ENCODE data around the gene PAX7. TPM values are rescaled to one million over a fixed set of nuclear protein-coding genes. Genes with fewer than 3 reads are reported as not detected.

Gene PAX7
- total RNA-seq, 1 experiment from 2014 or later, result 0.07 TPM

GRCh38 chr1:18670121-18670867 is 39.6 kb downstream of the PAX7 start:
- Histone ChIP-seq H3K4me3 (ENCODE audit: low read length) (no peak overlapping the region), H3K9me3 (ENCODE audit: low read length) (no peaks in the 10 kb centered on the region), H3K9ac (ENCODE audit: low read length) (no peak overlapping the region), H3K27me3 (ENCODE audit: low read length) (no peaks in the 10 kb centered on the region), H2AFZ (ENCODE audit: low read length) (no peak overlapping the region), H3K79me2 (ENCODE audit: low read length) (no peaks in the 10 kb centered on the region), H3K4me2 (ENCODE audit: low read depth, low read length, poor library complexity, severe bottlenecking) (no peak overlapping the region), H3K36me3 (ENCODE audit: insufficient read depth, low read length) (no peaks in the 10 kb centered on the region), H3K27ac (ENCODE audit: low read length) (no peak overlapping the region), H3K9me2 (replicated peaks; ENCODE audit: insufficient read depth, low read length) (no peaks in the 10 kb centered on the region), H4K20me1 (ENCODE audit: insufficient read depth, low read depth, low read length) (no peaks in the 10 kb centered on the region), H3K4me1 (ENCODE audit: low read length) (no peaks in the 10 kb centered on the region)
- no peak for DNase-seq

- Histone ChIP-seq H4K20me1 (ENCODE audit: insufficient read depth, low read depth, low read length) (no peaks in the 10 kb centered on the region), H3K4me2 (ENCODE audit: low read depth, low read length, poor library complexity, severe bottlenecking) (no peak overlapping the region), H3K4me1 (ENCODE audit: low read length) (no peaks in the 10 kb centered on the region), H3K9me2 (replicated peaks; ENCODE audit: insufficient read depth, low read length) (no peaks in the 10 kb centered on the region), H3K9ac (ENCODE audit: low read length) (no peak overlapping the region), H3K4me3 (ENCODE audit: low read length) (no peak overlapping the region), H3K36me3 (ENCODE audit: insufficient read depth, low read length) (no peaks in the 10 kb centered on the region), H3K79me2 (ENCODE audit: low read length) (no peaks in the 10 kb centered on the region), H3K27me3 (ENCODE audit: low read length) (no peaks in the 10 kb centered on the region), H3K9me3 (ENCODE audit: low read length) (no peaks in the 10 kb centered on the region), H2AFZ (ENCODE audit: low read length) (no peak overlapping the region), H3K27ac (ENCODE audit: low read length) (no peak overlapping the region)
- DNase-seq, result no peak
These were observed 40.2 kb downstream of the PAX7 start for GRCh38 chr1:18670868-18671225.

- Histone ChIP-seq H4K20me1 (ENCODE audit: insufficient read depth, low read depth, low read length) (no peaks in the 10 kb centered on the region), H3K4me1 (ENCODE audit: low read length) (no peaks in the 10 kb centered on the region), H3K9me2 (replicated peaks; ENCODE audit: insufficient read depth, low read length) (no peaks in the 10 kb centered on the region), H3K27me3 (ENCODE audit: low read length) (no peaks in the 10 kb centered on the region), H2AFZ (ENCODE audit: low read length) (no peak overlapping the region), H3K9ac (ENCODE audit: low read length) (no peak overlapping the region), H3K9me3 (ENCODE audit: low read length) (no peaks in the 10 kb centered on the region), H3K27ac (ENCODE audit: low read length) (no peak overlapping the region), H3K79me2 (ENCODE audit: low read length) (no peaks in the 10 kb centered on the region), H3K4me3 (ENCODE audit: low read length) (no peak overlapping the region), H3K36me3 (ENCODE audit: insufficient read depth, low read length) (no peaks in the 10 kb centered on the region), H3K4me2 (ENCODE audit: low read depth, low read length, poor library complexity, severe bottlenecking) (no peak overlapping the region)
- DNase-seq, result peak; percentile 43
These were observed 43.3 kb downstream of the PAX7 start for GRCh38 chr1:18673976-18674375.

GRCh38 chr1:18676332-18676781 is 45.7 kb downstream of the PAX7 start:
- no peak overlapping the region for H3K4me2 ChIP-seq (ENCODE audit: low read depth, low read length, poor library complexity, severe bottlenecking)
- H3K9me2 ChIP-seq (replicated peaks; ENCODE audit: insufficient read depth, low read length), result no peaks in the 10 kb centered on the region
- H3K9me3 ChIP-seq (ENCODE audit: low read length), result no peaks in the 10 kb centered on the region
- no peak overlapping the region for H3K27ac ChIP-seq (ENCODE audit: low read length)
- no peak overlapping the region for H3K9ac ChIP-seq (ENCODE audit: low read length)
- no peaks in the 10 kb centered on the region for H3K36me3 ChIP-seq (ENCODE audit: insufficient read depth, low read length)
- H3K4me3 ChIP-seq (ENCODE audit: low read length), result no peak overlapping the region
- no peaks in the 10 kb centered on the region for H3K4me1 ChIP-seq (ENCODE audit: low read length)
- H3K27me3 ChIP-seq (ENCODE audit: low read length), result no peaks in the 10 kb centered on the region
- DNase-seq, result no peak
- no peaks in the 10 kb centered on the region for H4K20me1 ChIP-seq (ENCODE audit: insufficient read depth, low read depth, low read length)
- no peaks in the 10 kb centered on the region for H3K79me2 ChIP-seq (ENCODE audit: low read length)
- no peak overlapping the region for H2AFZ ChIP-seq (ENCODE audit: low read length)

- H3K79me2 ChIP-seq (ENCODE audit: low read length), result no peaks in the 10 kb centered on the region
- H4K20me1 ChIP-seq (ENCODE audit: insufficient read depth, low read depth, low read length), result no peaks in the 10 kb centered on the region
- no peaks in the 10 kb centered on the region for H3K9me3 ChIP-seq (ENCODE audit: low read length)
- no peak overlapping the region for H2AFZ ChIP-seq (ENCODE audit: low read length)
- DNase-seq, result peak; percentile 79
- no peak overlapping the region for H3K27ac ChIP-seq (ENCODE audit: low read length)
- no peaks in the 10 kb centered on the region for H3K4me1 ChIP-seq (ENCODE audit: low read length)
- no peaks in the 10 kb centered on the region for H3K36me3 ChIP-seq (ENCODE audit: insufficient read depth, low read length)
- H3K27me3 ChIP-seq (ENCODE audit: low read length), result no peaks in the 10 kb centered on the region
- no peak overlapping the region for H3K9ac ChIP-seq (ENCODE audit: low read length)
- no peak overlapping the region for H3K4me2 ChIP-seq (ENCODE audit: low read depth, low read length, poor library complexity, severe bottlenecking)
- H3K9me2 ChIP-seq (replicated peaks; ENCODE audit: insufficient read depth, low read length), result no peaks in the 10 kb centered on the region
- H3K4me3 ChIP-seq (ENCODE audit: low read length), result no peak overlapping the region
These were observed 50.8 kb downstream of the PAX7 start for GRCh38 chr1:18681423-18681835.

GRCh38 chr1:18682375-18682774 is 51.7 kb downstream of the PAX7 start:
- Histone ChIP-seq H4K20me1 (ENCODE audit: insufficient read depth, low read depth, low read length) (no peaks in the 10 kb centered on the region), H3K27ac (ENCODE audit: low read length) (no peak overlapping the region), H3K4me3 (ENCODE audit: low read length) (no peak overlapping the region), H3K4me1 (ENCODE audit: low read length) (no peaks in the 10 kb centered on the region), H3K9me3 (ENCODE audit: low read length) (no peaks in the 10 kb centered on the region), H3K4me2 (ENCODE audit: low read depth, low read length, poor library complexity, severe bottlenecking) (no peak overlapping the region), H3K9ac (ENCODE audit: low read length) (no peak overlapping the region), H3K79me2 (ENCODE audit: low read length) (no peaks in the 10 kb centered on the region), H3K36me3 (ENCODE audit: insufficient read depth, low read length) (no peaks in the 10 kb centered on the region), H3K27me3 (ENCODE audit: low read length) (no peaks in the 10 kb centered on the region), H2AFZ (ENCODE audit: low read length) (no peak overlapping the region), H3K9me2 (replicated peaks; ENCODE audit: insufficient read depth, low read length) (no peaks in the 10 kb centered on the region)
- no peak for DNase-seq

- Histone ChIP-seq H3K9me3 (ENCODE audit: low read length) (no peaks in the 10 kb centered on the region), H3K9me2 (replicated peaks; ENCODE audit: insufficient read depth, low read length) (no peaks in the 10 kb centered on the region)
These were observed 53.7 kb downstream of the PAX7 start for GRCh38 chr1:18684303-18684702.

GRCh38 chr1:18686540-18686939 is 55.9 kb downstream of the PAX7 start:
- Histone ChIP-seq H3K79me2 (ENCODE audit: low read length) (no peaks in the 10 kb centered on the region), H3K36me3 (ENCODE audit: insufficient read depth, low read length) (no peaks in the 10 kb centered on the region), H3K27me3 (ENCODE audit: low read length) (no peaks in the 10 kb centered on the region), H3K4me1 (ENCODE audit: low read length) (no peaks in the 10 kb centered on the region), H3K4me2 (ENCODE audit: low read depth, low read length, poor library complexity, severe bottlenecking) (no peak overlapping the region), H3K9me3 (ENCODE audit: low read length) (no peaks in the 10 kb centered on the region), H3K27ac (ENCODE audit: low read length) (no peak overlapping the region), H3K9me2 (replicated peaks; ENCODE audit: insufficient read depth, low read length) (no peaks in the 10 kb centered on the region), H3K9ac (ENCODE audit: low read length) (no peak overlapping the region), H3K4me3 (ENCODE audit: low read length) (no peak overlapping the region), H2AFZ (ENCODE audit: low read length) (no peak overlapping the region), H4K20me1 (ENCODE audit: insufficient read depth, low read depth, low read length) (no peaks in the 10 kb centered on the region)
- DNase-seq, result no peak

More at GRCh38 chr1:18684303-18684702, 53.7 kb downstream of the PAX7 start:
- Histone ChIP-seq H3K4me2 (ENCODE audit: low read depth, low read length, poor library complexity, severe bottlenecking) (no peak overlapping the region), H3K27me3 (ENCODE audit: low read length) (no peaks in the 10 kb centered on the region), H3K4me1 (ENCODE audit: low read length) (no peaks in the 10 kb centered on the region), H4K20me1 (ENCODE audit: insufficient read depth, low read depth, low read length) (no peaks in the 10 kb centered on the region), H3K79me2 (ENCODE audit: low read length) (no peaks in the 10 kb centered on the region), H3K9ac (ENCODE audit: low read length) (no peak overlapping the region), H2AFZ (ENCODE audit: low read length) (no peak overlapping the region), H3K4me3 (ENCODE audit: low read length) (no peak overlapping the region), H3K36me3 (ENCODE audit: insufficient read depth, low read length) (no peaks in the 10 kb centered on the region), H3K27ac (ENCODE audit: low read length) (no peak overlapping the region)
- DNase-seq, result no peak
